Colon (tissue), 2 donors: ENCODE measurements around the gene IFNG-AS1.

Experiments
- FAIRE-seq: peaks from 2 replicates; lab custom pipeline; 2012; peaks lifted over from hg19 to GRCh38; lab: Jason Lieb, UNC
- donor health status: control.
- donor health status: control.

Gene IFNG-AS1

DNA sequence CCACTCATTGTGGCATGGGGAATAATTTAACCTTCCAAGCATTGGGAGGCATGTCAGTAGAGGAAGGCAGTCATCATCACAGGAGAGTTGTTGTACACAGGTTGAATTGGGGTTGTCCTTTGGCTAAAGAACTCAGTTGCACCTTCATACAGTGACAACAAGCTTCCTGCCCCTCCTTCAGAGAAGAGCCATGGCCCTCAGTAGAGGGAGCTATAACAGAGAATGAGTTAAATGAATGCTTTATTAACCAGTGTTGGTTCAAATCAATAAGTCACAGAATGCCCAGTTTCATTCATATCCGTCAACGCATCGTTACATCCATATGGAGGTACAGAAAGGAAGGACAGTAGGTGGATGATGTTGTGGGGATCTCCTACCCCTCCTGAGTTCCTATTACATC, 4.8 kb downstream of the IFNG-AS1 start:
- no peak for FAIRE-seq

DNA sequence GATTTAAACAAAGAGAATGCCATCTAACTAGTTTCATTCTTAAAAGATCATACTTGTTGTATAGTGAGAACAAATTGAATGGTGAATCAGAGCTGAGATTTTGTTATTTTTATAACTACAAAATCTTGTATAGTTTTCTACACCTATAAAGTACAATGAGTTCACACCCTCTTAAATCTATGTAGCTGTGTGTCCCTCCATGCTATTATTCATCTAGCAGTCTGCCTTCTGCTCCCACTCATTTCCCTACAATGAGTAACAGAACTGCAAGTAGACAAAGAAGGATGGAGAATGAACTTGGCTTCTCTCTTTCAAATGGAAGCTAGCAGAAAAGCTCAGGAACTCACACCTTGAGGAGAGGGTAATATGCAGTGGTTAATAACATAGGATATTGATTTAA, 7.1 kb downstream of the IFNG-AS1 start:
- FAIRE-seq, result no peak

DNA sequence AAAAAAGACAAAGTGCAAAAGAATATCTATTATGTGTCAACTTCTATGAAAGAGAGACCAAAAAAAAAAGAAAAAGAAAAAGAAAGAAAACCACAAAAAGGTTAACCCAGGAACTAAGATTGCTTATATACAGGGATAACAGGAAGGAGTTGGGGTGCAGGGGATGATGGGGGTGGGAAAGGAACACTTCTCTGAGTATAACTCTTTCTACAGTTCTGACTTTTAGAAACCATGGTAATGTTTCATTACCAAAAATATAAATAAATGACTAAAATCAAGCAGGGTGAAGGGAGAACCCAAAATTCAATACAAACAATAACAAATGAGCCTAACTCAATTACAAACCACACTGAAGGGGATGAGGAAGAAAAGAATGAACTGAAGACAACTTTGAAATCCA, 9.1 kb downstream of the IFNG-AS1 start:
- FAIRE-seq, result no peak

DNA sequence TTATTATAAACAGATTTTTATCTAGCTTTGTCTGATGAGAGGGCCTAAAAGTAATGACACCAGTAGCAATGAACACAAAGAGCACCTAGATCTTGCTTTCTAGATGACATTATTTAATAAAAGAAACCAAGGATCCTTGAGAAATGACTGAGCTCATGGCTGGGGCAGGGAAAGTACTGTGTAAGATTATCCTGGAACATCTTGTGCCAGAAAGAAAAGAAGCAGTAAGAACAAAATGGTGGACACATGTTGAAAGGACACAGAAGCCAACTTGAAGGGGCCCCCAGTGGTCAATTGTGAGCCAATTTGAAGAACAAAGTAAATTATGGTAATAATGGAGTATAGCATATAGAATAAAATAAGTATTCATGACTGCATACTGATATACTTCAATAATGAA, 10.0 kb downstream of the IFNG-AS1 start:
- no peak for FAIRE-seq

DNA sequence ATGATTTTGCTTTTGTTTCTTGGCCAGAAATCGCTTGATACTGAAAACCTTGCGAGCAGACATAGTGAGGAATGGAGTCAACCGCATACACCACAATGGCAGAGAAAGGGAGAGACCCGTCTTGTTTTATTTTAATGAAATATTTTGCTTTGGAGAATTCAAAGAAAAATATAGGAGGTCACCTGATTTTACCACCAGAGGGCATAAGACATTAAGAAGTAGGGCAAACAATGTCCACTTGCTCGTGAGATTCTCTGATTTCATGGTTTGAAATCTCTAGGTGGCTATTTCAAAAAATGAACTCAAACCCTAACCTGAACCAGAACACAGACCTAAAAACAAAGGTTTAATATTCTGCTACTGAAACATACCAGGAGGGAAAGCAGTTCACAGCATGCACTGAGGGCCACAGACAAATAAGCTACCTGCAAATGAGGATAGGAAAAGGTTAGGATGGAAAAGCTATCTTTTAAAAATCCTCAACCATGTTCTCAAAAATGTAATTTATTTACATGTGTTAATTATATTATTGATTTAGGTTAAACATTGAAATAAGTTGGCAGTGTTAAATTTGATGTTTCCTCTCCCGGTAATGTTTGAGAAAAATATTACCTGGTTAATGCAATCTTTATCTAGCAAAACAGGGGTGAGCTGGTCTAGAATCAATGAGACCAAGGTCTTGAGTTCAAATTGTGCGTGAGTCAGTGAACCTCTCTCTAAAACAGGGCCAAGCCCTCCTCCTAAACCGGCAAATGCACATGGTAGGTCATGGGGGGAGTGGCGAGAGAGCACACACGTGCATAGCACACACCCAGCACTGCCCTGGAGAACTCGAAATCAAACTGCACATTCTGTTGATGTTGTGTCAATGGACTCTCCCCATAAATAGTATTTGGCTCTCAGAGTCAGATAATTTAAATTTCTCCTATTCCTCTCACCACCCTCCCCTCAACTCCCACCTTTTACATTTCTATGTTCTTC, 12.5 kb downstream of the IFNG-AS1 start:
- FAIRE-seq, result no peak

DNA sequence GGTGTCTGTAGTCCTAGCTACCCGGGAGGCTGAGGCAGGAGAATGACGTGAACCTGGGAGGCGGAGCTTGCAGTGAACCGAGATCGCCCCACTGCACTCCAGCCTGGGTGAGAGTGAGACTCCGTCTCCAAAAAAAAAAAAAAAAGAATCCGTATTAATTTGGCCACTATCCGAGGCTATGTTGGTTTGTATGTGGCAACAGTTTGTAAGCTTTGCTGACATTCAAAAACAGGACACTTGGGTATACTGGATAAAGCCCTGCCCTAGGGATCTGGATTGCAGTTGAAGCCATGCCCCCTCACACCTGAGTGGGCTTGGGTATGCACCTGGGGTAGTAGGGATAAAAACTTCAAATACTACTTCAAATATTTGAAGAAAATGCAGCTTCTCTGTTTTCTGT, 14.5 kb downstream of the IFNG-AS1 start:
- FAIRE-seq, result no peak

DNA sequence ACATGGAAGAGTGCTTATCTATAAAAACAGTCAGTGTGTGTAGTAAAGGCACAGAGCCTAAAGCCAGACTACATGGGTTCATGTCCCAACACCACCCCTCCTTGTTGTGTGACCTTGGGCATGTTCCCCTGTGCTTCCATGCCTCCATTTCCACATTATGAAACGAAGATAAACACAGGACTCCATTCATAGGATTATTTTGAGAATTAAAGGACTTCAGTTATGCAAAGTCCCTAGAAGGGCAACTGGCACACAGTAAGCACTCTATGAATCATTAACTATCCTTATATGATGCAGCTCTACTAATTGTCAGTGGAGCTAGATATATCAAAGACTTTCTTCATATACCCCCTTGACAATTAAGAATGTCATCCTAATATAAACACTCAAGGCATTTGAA, 17.8 kb downstream of the IFNG-AS1 start:
- FAIRE-seq, result no peak

DNA sequence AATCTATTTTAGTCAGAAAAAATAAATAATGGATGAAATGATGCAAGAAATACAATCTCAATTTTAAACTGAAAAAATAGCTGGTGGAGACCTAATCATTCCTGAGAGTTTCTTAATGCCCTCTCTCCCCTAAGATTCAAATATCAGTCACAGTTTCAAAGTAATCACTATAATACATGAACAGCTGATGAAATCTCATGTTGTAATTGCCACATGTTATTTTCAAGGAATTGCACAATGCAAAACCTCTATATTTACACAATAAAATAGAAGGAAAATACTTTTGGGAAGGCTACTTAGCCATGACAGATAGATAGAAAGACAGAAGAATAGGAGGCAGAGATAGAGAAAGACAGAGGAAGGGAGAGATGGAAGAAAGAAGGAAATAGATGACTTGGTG, 18.2 kb downstream of the IFNG-AS1 start:
- FAIRE-seq, result no peak

DNA sequence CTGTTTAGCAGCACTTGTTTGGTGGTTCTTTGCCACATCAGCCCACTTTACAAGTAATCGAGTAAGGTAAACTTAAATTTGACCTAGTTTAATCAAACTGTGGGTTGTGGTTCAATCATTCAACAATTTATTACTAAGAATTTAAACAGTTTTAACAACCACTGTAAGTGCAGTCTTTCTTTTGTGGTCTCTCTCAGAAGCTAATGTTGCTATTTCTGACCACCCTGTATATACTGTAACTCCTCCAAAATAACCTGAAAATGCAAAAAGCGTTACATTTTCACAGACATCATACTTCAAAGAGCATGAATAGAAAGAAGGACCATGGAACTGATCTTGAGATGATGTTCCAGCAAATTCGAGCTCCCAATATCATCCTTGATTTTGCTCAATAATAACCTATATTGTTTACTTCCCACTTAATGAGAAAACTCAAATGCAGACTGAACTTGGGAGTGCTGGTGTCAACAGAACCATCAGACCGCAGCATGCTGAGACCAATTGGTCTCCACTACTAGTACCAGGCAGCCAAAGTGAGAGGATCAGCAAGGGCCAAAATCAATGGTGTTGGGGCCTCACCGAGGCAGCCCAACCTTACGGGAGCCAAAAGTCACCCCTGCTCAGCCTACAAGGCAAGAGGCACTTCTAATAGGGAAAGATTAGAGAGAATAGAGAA, 22.1 kb downstream of the IFNG-AS1 start:
- FAIRE-seq, result no peak

DNA sequence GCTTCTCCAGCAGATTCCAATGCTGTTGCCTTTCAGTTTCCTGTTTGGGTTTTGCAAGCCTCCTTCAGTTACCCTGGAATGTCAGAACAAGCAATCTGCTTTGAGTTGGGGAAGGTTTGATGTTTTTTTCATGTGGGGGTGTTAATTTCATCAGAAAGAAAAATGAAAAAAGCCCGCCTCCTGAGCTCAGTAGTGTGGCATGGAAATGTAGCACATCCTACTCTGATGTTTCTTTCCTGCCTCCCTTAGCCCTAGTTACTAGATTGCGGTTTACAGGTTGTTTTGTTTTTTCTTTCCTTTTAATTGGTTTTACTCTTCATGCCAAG, 22.6 kb downstream of the IFNG-AS1 start:
- FAIRE-seq, result no peak

DNA sequence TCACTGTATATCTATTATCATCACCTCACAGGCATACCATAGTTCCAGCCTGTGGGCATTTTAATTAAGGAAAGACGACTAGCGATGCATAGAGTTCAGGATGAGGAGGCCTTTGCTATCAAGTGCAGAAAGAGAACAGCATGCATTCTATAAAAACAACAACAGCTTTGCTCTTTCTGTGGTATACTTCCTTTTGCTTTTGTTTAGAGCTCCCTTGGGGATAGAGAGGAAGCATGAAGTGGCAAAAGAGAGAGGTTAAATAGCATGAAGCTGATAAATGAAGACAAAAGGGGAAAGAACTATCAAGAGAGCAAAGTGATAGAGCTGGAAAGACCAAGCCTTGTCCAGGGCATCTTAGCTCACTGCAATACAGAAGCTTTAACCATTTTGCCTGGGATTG, 23.5 kb downstream of the IFNG-AS1 start:
- FAIRE-seq, result no peak

DNA sequence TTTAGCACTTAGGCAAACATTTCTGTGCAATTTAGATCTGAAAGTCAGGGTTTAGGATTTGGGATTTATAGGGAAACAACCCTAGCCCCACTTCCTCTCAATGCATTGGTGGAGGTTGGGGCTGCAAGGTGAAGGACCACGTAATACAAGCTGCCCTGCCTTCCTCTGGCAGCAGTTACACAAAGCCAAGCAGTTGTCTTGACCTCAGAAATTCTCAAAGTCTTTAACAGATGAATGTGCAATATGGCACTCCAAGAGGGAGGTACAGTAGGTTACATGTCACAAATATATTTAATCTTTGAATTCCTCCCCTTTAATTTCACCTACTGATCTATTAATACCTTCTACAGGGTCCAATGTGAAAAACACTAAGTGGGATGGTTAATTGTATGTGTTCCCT, 23.9 kb downstream of the IFNG-AS1 start:
- no peak for FAIRE-seq

DNA sequence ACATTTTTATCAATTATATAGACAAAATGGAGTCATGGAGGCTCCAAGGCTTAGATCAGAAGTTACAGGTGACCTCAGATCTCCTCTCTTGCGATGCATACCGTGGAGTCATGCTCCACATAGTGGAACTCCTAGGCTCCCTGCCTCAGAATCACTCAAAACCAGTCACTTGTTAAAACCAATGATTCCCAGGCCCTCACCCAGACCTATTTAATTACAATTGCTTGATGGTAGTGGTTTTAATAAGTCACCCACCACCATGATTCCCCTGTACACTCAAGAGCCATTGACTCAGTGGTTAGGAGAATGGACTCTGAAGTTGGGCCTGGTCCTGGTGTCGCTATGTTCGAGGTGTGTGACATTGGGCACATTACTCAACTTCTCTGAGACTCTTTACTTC, 26.9 kb downstream of the IFNG-AS1 start:
- FAIRE-seq, result no peak

DNA sequence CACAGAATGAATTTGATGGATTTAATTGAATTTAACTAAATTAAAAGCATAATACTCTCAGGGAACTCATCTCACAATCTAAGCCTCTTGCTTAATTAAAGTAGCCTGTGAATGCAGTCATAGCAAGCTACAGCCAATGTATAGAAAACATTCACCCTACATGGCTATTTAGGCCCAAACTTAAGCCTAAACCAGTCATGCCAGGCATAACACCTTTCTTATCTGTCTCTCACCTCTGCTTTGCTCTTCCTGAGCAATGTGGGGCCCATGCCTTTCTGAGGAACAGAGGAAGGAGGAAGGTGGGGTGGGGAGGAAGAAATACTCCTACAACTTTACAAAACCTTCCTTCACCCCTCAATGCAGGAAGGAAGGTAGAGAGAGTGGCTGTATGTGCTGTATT, 29.1 kb downstream of the IFNG-AS1 start:
- FAIRE-seq, result no peak

DNA sequence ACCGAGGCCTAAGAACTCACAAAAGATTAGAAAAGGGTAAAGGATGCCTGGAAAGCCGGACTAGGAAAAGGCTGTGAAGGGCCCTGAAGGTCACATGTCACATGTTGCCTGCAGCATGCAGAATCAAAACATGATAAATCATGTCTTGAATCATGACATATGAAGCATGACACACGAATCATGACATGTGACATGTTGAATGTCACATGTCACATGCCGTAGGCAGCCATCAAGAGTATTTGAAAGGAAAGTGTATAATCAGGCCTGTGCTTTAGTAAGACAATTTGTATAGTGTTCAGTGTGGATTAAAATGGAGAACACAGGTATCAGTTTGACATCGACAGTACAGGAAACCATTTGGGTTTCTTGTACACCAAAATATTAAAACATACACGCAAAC, 30.8 kb downstream of the IFNG-AS1 start:
- FAIRE-seq, result no peak

DNA sequence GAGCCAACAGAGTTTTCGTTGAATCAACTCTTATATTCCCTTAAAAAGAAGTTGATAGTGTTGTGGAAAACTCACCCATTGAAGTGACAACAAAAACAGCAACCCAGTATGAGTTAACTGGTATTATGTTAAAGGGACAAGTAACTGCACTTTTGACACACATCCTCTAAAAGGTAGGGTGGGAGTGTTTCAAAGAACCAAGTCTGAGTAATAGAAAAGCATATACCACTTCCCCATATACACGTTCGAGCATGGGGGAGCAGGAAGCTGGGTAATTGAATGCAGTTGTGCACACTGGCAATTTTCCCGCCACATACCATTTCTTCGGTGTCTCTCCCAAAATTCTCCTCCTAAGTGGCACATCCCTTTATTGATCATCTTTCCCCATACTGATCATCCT, 31.5 kb downstream of the IFNG-AS1 start:
- no peak for FAIRE-seq

DNA sequence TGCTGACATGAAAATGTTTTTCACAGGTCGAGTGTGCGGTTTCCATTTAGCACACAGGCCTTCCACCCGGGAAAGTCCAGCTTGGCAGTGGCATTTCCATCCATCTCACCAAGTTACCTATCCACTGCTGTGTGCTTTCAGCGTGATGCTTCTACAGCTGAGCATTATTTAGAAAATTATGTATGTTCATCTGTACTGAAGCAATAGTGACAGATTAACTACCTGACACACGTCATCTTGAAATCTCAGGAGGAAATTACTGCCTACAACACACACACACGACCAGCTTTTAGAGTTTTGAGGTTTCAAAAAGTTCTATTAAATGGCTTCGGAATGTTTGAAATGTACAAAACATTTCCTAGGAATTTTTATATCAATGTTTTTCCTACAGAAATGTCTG, 39.4 kb downstream of the IFNG-AS1 start:
- no peak for FAIRE-seq

DNA sequence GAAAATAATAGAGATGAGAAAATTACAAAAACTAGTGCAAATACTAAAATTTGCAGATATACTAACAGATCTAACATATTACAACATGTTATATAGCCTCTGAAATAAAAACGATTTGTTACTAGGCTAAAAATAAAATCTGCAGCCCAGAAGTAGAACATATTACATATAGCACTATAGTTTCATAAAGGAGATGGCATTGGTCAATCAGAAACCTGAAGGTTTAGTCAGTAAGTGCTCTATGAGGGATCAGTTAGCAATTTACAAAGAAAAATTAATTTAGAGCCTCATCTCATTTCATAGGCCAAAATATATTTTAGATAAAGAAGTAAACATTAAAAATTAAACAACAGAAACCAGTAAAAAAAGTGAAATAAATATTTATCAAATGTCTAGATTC, 41.0 kb downstream of the IFNG-AS1 start:
- FAIRE-seq, result no peak

DNA sequence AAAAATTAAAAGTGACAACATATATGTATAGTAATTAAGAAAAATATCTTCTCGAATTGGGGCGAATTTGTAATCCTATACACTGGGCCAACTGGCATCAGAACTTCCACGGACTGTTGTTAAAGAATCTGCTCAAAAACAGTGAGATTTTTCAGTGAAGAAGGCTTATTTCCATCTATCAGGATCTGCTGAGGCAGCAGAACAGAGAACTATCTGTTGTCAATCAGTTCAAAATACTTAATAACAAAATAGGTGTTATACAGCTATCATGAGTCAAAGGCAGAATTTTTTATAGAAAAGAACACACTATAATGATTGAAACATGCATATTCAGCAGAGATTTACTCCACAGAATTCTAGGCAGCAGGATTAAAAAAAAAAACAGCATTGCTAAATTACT, 41.9 kb downstream of the IFNG-AS1 start:
- no peak for FAIRE-seq

DNA sequence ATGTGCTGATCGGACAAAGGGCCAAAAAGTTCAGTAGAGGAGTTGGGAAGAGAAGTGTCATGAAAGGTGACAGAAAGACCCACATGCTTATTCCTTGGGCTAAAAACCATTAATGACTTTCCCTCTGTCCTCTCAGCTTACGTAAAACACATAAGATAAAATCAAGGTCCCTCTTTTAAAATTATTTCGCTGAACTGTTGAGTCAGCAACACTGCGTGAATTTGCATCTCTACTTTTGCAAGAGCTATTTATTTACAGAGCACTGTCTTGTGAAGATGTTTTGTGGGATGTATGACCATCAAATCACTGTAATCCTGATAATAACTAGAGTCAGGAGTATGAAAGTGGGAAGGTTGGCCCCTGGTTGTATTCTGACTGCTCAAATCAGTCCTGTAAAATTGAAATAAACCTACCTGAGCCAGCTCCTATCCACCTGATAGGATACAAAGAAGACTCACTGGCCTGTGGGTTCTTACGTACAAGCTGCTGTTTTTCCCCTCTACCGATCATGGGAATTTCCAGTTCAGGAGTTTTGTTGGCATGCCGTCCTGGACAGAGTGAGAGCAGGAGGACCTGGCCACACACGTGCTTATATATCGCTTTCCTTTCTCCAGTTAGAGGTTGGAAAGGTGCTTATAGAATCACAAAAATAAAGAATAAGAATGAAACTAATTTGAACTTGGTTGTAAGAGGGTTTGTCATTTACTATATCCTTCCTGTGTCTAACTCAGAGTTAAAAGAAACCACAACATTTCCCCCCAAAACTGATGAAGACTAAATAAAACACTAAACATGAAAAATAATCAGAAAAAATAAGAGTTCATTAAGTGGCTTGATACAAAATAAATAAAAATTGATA, 42.9 kb downstream of the IFNG-AS1 start:
- no peak for FAIRE-seq

DNA sequence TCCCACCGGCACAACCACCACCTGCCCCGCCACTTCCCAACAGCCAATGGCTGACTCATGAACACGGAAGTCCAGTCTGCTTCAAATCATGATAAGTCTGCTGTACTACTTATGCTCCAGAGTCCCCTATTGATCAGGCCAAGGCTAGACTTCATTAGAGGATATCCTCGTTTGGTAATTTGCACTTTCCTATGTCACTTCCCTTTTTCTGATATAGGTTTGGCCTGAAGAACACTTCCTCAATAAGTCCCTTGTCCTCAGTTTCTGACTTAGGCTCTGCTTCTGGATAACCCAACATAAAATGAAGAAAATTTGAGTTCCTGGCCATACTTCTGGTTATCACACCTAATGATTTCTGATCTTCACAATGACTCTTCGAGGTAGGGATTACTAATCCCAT, 45.3 kb downstream of the IFNG-AS1 start:
- FAIRE-seq, result no peak

DNA sequence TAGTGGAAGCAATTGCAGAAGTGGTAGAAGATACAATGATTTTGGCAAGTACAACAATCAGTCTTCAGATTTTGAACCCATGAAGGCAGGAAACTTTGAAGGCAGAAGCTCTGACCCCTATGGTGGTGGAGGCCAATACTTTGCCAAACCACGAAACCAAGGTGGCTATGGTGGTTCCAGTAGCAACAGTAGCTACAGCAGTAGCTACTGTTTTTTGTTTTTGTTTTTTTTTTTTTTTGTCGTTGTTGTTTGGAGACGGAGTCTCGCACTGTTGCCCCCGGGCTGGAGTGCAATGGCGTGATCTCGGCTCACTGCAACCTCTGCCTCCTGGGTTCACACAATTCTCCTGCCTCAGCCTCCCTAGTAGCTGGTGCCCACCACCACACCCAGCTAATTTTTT, 47.4 kb downstream of the IFNG-AS1 start:
- no peak for FAIRE-seq
